IMR-90 (cell line): ENCODE data around the gene NUPR1. TPM values are rescaled to one million over a fixed set of nuclear protein-coding genes. Genes with fewer than 3 reads are reported as not detected.

Experiments used
- ATAC-seq: fragments of 200-7000 bp; cut with Tn5 transposase; 2 replicates; pipeline ENCODE4 v1.9.1; 2020; ENCODE audit warnings: low read depth, mild to moderate bottlenecking, moderate library complexity
- BruUV-seq: library from RNA; stranded (reverse); fragments of 400-500 nt; replicated peaks from 2 replicates; lab custom pipeline; 2021; lab: Mats Ljungman, UMichigan
- CTCF ChIA-PET: fragments of 300-600 bp; formaldehyde crosslinking; extraction: SDS; loops from one replicate; lab custom pipeline; 2021; ENCODE audit warnings: antibody characterized with exemption; lab: Yijun Ruan, JAX
- POLR2A ChIA-PET: fragments of 300-600 bp; sonication (Branson Sonifier 250); formaldehyde crosslinking; loops from one replicate; lab custom pipeline; 2022; ENCODE audit warnings: antibody characterized with exemption; ENCODE audit not compliant: unreplicated experiment; lab: Charles Lee
- DNase-seq: peaks from one replicate; pipeline ENCODE4 v3.0.0; 2013
- H2AFZ ChIP-seq: replicated peaks from 2 replicates; pipeline ENCODE3; 2013; ENCODE audit warnings: low read length, mild to moderate bottlenecking; ENCODE audit not compliant: poor library complexity
- H2AK5ac ChIP-seq: 2 replicates; pipeline ENCODE4 v1.6.1; 2013; ENCODE audit warnings: low read depth, low read length, inconsistent platforms
- H2AK9ac ChIP-seq: replicated peaks from 2 replicates; pipeline ENCODE3; 2013; ENCODE audit warnings: mild to moderate bottlenecking, low read depth, low read length, moderate library complexity; ENCODE audit not compliant: poor library complexity
- H2BK120ac ChIP-seq: 2 replicates; pipeline ENCODE4 v1.6.1; 2013; ENCODE audit warnings: low read depth, low read length, inconsistent platforms
- H2BK15ac ChIP-seq: 3 replicates; pipeline ENCODE4 v1.6.1; 2013; ENCODE audit warnings: low read depth, low read length, inconsistent platforms
- H2BK20ac ChIP-seq: 2 replicates; pipeline ENCODE4 v1.6.1; 2013; ENCODE audit warnings: low read depth, mild to moderate bottlenecking, inconsistent platforms, low read length, moderate library complexity
- H2BK5ac ChIP-seq: 2 replicates; pipeline ENCODE4 v1.6.1; 2013; ENCODE audit warnings: mild to moderate bottlenecking, low read depth, low read length, inconsistent platforms; ENCODE audit not compliant: poor library complexity, severe bottlenecking
- H3K14ac ChIP-seq: replicated peaks from 2 replicates; pipeline ENCODE4 v1.6.1; 2013; ENCODE audit warnings: low read depth, low read length, inconsistent platforms
- H3K18ac ChIP-seq: 2 replicates; pipeline ENCODE4 v1.6.1; 2013; ENCODE audit warnings: low read depth, low read length, control low read depth
- H3K23ac ChIP-seq: 2 replicates; pipeline ENCODE4 v1.6.1; 2013; ENCODE audit warnings: low read depth, low read length, inconsistent platforms
- H3K27ac ChIP-seq: 2 replicates; pipeline ENCODE4 v1.5.1; 2013; ENCODE audit warnings: mild to moderate bottlenecking, control low read depth, low read length; ENCODE audit not compliant: insufficient read depth
- H3K27me3 ChIP-seq: 2 replicates; pipeline ENCODE4 v1.6.1; 2013; ENCODE audit warnings: low read length; ENCODE audit not compliant: control insufficient read depth, insufficient read depth
- H3K36me3 ChIP-seq: 2 replicates; pipeline ENCODE4 v1.6.1; 2013; ENCODE audit warnings: low read length, mixed read lengths; ENCODE audit not compliant: control insufficient read depth, insufficient read depth
- H3K4ac ChIP-seq: 2 replicates; pipeline ENCODE4 v1.6.1; 2013; ENCODE audit warnings: low read depth, low read length, inconsistent platforms
- H3K4me1 ChIP-seq: 2 replicates; pipeline ENCODE4 v1.6.1; 2013; ENCODE audit warnings: low read length, mixed read lengths; ENCODE audit not compliant: control insufficient read depth, insufficient read depth
- H3K4me2 ChIP-seq: 2 replicates; pipeline ENCODE4 v1.6.1; 2013; ENCODE audit warnings: low read depth, mild to moderate bottlenecking, control low read depth, low read length, moderate library complexity
- H3K4me3 ChIP-seq: 2 replicates; pipeline ENCODE4 v1.5.1; 2013; ENCODE audit warnings: low read depth, mild to moderate bottlenecking, control low read depth, low read length, moderate library complexity; ENCODE audit not compliant: insufficient read depth
- H3K56ac ChIP-seq: 2 replicates; pipeline ENCODE4 v1.6.1; 2013; ENCODE audit warnings: low read length, inconsistent platforms; ENCODE audit not compliant: insufficient read depth; ENCODE audit errors: extremely low read depth
- H3K79me1 ChIP-seq, 2 experiments: 2 replicates each; pipeline ENCODE4 v1.6.1; 2013; ENCODE audit warnings: low read length in 2 of 2, inconsistent platforms in 1 of 2, low read depth in 1 of 2
- H3K9ac ChIP-seq: 2 replicates; pipeline ENCODE4 v1.6.1; 2013; ENCODE audit warnings: low read depth, low read length, control low read depth
- H3K9me1 ChIP-seq: 2 replicates; pipeline ENCODE4 v1.6.1; 2013; ENCODE audit warnings: low read length, inconsistent platforms; ENCODE audit not compliant: insufficient read depth
- H3K9me3 ChIP-seq: 2 replicates; pipeline ENCODE4 v1.6.1; 2013; ENCODE audit warnings: low read length; ENCODE audit not compliant: control insufficient read depth, insufficient read depth
- H4K20me1 ChIP-seq: 2 replicates; pipeline ENCODE4 v1.6.1; 2013; ENCODE audit warnings: low read length, inconsistent platforms; ENCODE audit not compliant: insufficient read depth
- H4K5ac ChIP-seq: 2 replicates; pipeline ENCODE4 v1.6.1; 2013; ENCODE audit warnings: mild to moderate bottlenecking, low read depth, low read length, control low read depth
- H4K8ac ChIP-seq, 2 experiments: 2 replicates each; pipeline ENCODE4 v1.6.1; 2013; ENCODE audit warnings: low read depth in 2 of 2, low read length in 2 of 2, control low read depth in 1 of 2, inconsistent platforms in 1 of 2
- H4K91ac ChIP-seq: 2 replicates; pipeline ENCODE4 v1.6.1; 2013; ENCODE audit warnings: low read depth, low read length, inconsistent platforms; ENCODE audit not compliant: insufficient read depth
- BHLHE40 ChIP-seq: fragments of 150-350 bp; IDR thresholded peaks from 2 replicates; pipeline ENCODE4 v1.6.1; 2016; ENCODE audit warnings: mild to moderate bottlenecking, low read depth, low read length
- CEBPB ChIP-seq: IDR thresholded peaks from 2 replicates; pipeline ENCODE4 v1.6.1; 2012; ENCODE audit warnings: low read depth, low read length, improper control_type of control experiment
- CHD1 ChIP-seq: IDR thresholded peaks from 2 replicates; pipeline ENCODE4 v1.6.1; 2012; ENCODE audit warnings: low read depth, low read length, improper control_type of control experiment
- CTCF ChIP-seq: conservative IDR thresholded peaks from 2 replicates; pipeline ENCODE4 v1.5.1; 2012; ENCODE audit warnings: mild to moderate bottlenecking, low read depth, low read length, improper control_type of control experiment
- ELK1 ChIP-seq: fragments of 150-350 bp; IDR thresholded peaks from 2 replicates; pipeline ENCODE4 v1.6.1; 2016; ENCODE audit warnings: low read depth, mild to moderate bottlenecking, low read length, moderate library complexity, borderline replicate concordance
- FOS ChIP-seq: fragments of 150-350 bp; IDR thresholded peaks from 2 replicates; pipeline ENCODE4 v1.6.1; 2016; ENCODE audit warnings: low read depth, low read length
- MAFK ChIP-seq: IDR thresholded peaks from 2 replicates; pipeline ENCODE4 v1.6.1; 2012; ENCODE audit warnings: low read depth, low read length, improper control_type of control experiment
- MAZ ChIP-seq: IDR thresholded peaks from 2 replicates; pipeline ENCODE4 v1.6.1; 2012; ENCODE audit warnings: low read depth, mild to moderate bottlenecking, low read length, improper control_type of control experiment, moderate library complexity, borderline replicate concordance
- MXI1 ChIP-seq: IDR thresholded peaks from 2 replicates; pipeline ENCODE4 v1.6.1; 2012; ENCODE audit warnings: low read depth, mild to moderate bottlenecking, low read length, moderate library complexity, borderline replicate concordance
- NFE2L2 ChIP-seq: fragments of 150-350 bp; IDR thresholded peaks from 2 replicates; pipeline ENCODE4 v1.6.1; 2016; ENCODE audit warnings: low read depth, mild to moderate bottlenecking, low read length
- POLR2A ChIP-seq: IDR thresholded peaks from 2 replicates; pipeline ENCODE4 v1.6.1; 2012; ENCODE audit warnings: mild to moderate bottlenecking, low read depth, low read length
- RAD21 ChIP-seq: IDR thresholded peaks from 2 replicates; pipeline ENCODE4 v1.6.1; 2012; ENCODE audit warnings: low read length, improper control_type of control experiment
- RCOR1 ChIP-seq: IDR thresholded peaks from 2 replicates; pipeline ENCODE4 v1.6.1; 2012; ENCODE audit warnings: mild to moderate bottlenecking, low read length, improper control_type of control experiment; ENCODE audit not compliant: insufficient replicate concordance
- RFX5 ChIP-seq: IDR thresholded peaks from 2 replicates; pipeline ENCODE4 v1.8.0; 2012; ENCODE audit warnings: low read depth, mild to moderate bottlenecking, low read length, moderate library complexity
- SMC3 ChIP-seq: fragments of 150-350 bp; IDR thresholded peaks from 2 replicates; pipeline ENCODE4 v1.6.1; 2016; ENCODE audit warnings: low read depth, mild to moderate bottlenecking, antibody characterized with exemption, low read length, moderate library complexity
- USF2 ChIP-seq: fragments of 150-350 bp; IDR thresholded peaks from 2 replicates; pipeline ENCODE4 v1.6.1; 2017; ENCODE audit warnings: mild to moderate bottlenecking, antibody characterized with exemption, low read length, low read depth
- WGBS, 2 experiments: methylation state at CpG; one replicate each; pipeline versions ENCODE4 v1.1.5 to v1.1.7; 2013; ENCODE audit warnings: missing lambda C conversion rate in 2 of 2; ENCODE audit not compliant: insufficient read length in 1 of 2; ENCODE audit errors: extremely low coverage in 2 of 2; 5-methylcytosine and 5-hydroxymethylcytosine counted together
- dilution Hi-C: fragments of 300-500 bp; cut with HindIII; formaldehyde crosslinking; loops from one replicate; pipeline ENCODE4 v1.14.3; 2018; ENCODE audit warnings: low sequenced_read_pairs; ENCODE audit not compliant: unreplicated experiment
- in situ Hi-C: fragments of 300-500 bp; cut with MboI; formaldehyde crosslinking; loops from 3 replicates; pipeline ENCODE4 v1.14.3; 2019; ENCODE audit warnings: low sequenced_read_pairs, inconsistent platforms, mixed read lengths
- intact Hi-C: fragments of 100-400 bp; cut with micrococcal nuclease; formaldehyde crosslinking; loops from 2 replicates; pipeline ENCODE4 v1.10.0; 2022
- polyA plus RNA-seq, 3 experiments: library from polyadenylated mRNA; depleted of rRNA; stranded (reverse); fragments of >200 nt; gene quantifications; 2 replicates each; pipeline ENCODE4 v1.2.3, GENCODE V29; 2012; ENCODE audit warnings: low replicate concordance in 1 of 3
- total RNA-seq: library from RNA; depleted of rRNA; stranded (reverse); fragments of >200 nt; gene quantifications from 2 replicates; pipeline ENCODE4 v1.2.3, GENCODE V29; 2012

Gene NUPR1
- total and polyA plus RNA-seq, 2 of the 4 experiments (the other 2 are of a cell fraction), result 10.2 to 27.9 TPM

- Histone ChIP-seq H2BK5ac (no peak overlapping the region), H3K56ac (no peak overlapping the region), H4K91ac (no peak overlapping the region), H3K23ac (no peak overlapping the region), H2AFZ (no peak overlapping the region), H4K20me1 (no peaks in the 10 kb centered on the region), H2AK9ac (peak overlapping the region; percentile 50), H3K27me3 (no peaks in the 10 kb centered on the region), H3K4me1 (no peaks in the 10 kb centered on the region), H3K36me3 (peaks cover 30% of the 10 kb centered on the region), H4K8ac (no peak overlapping the region), H3K27ac (no peak overlapping the region), H2BK15ac (no peak overlapping the region), H4K5ac (no peak overlapping the region), H3K9ac (no peak overlapping the region), H3K4me2 (no peak overlapping the region), H2AK5ac (no peak overlapping the region), H3K9me3 (no peaks in the 10 kb centered on the region), H3K4me3 (no peak overlapping the region), H3K4ac (no peak overlapping the region), H2BK120ac (no peak overlapping the region), H3K18ac (no peak overlapping the region), H2BK20ac (no peak overlapping the region), H3K79me1 (peaks cover 0 to 7% of the 10 kb centered on the region in 2 experiments; a peak in 3 of 4 replicates), H3K9me1 (0 out of 2 replicates have a peak, but pooled peaks cover 3% of the 10 kb centered on the region), H3K14ac (no peak overlapping the region)
- BruUV-seq, result no TSS peak
- ATAC-seq, result no peak
- dilution Hi-C loops, result no loop called here
- intact Hi-C loops, result no loop called here
- no peak for TF ChIP-seq RFX5
- no peak for TF ChIP-seq BHLHE40
- no peak for TF ChIP-seq NFE2L2
- no peak for TF ChIP-seq MXI1
- TF ChIP-seq USF2, result no peak
- TF ChIP-seq RCOR1, result no peak
- no peak for TF ChIP-seq CEBPB
- TF ChIP-seq ELK1, result no peak
- TF ChIP-seq CHD1, result no peak
- TF ChIP-seq MAZ, result no peak
- no peak for TF ChIP-seq FOS
- no peak for TF ChIP-seq MAFK
- TF ChIP-seq SMC3, result no peak
- TF ChIP-seq CTCF, result no peak
- TF ChIP-seq RAD21, result no peak
- TF ChIP-seq POLR2A, result no peak
- in situ Hi-C loops, result no loop called here
- ChIA-PET CTCF (no interaction called here), POLR2A (no interaction called here)
- WGBS, 2 experiments, result no CpG with 5 or more reads among the region's 5 CpGs
- DNase-seq, result no peak
These were observed 52.5 kb downstream of the NUPR1 start for GRCh38 chr16:28486266-28486665.
